ENCODE results near the gene ARID3B.
"Not testable (repeated sequence)": the region's sequence is repeated elsewhere in the genome, so short reads cannot be mapped to it uniquely, and the experiment has no call there.

GRCh38 chr15:74514059-74514458 lies 27.0 kb upstream of the ARID3B start:
- not testable (repeated sequence) for TF ChIP-seq CTCF (conservative IDR thresholded peaks at IDR 0.05; ENCODE audit: low read length); EZH2phosphoT487 (IDR thresholded peaks at IDR 0.05; ENCODE audit: borderline replicate concordance, low read depth, low read length)
